CD14-positive monocyte (primary cell): Measurements from ENCODE around the gene DEPDC1B. TPM values are rescaled to one million over a fixed set of nuclear protein-coding genes. Genes with fewer than 3 reads are reported as not detected.

Experiments
- DNase-seq, 3 donors: peaks; one replicate each; pipeline ENCODE4 v3.0.0-alpha.2; 2011 to 2022
- H2AFZ ChIP-seq: 2 replicates; pipeline ENCODE4 v1.6.0; 2012; ENCODE audit warnings: mild to moderate bottlenecking, low read depth, low read length, inconsistent platforms; ENCODE audit not compliant: insufficient read depth, poor library complexity, severe bottlenecking
- H3K27ac ChIP-seq, 2 donors: 1 replicate in 1 of 2; 2 replicates in 1 of 2; pipeline ENCODE4 v1.5.1; 2012 to 2013; ENCODE audit warnings: low read length in 2 of 2, control low read depth in 1 of 2, inconsistent platforms in 1 of 2, low read depth in 1 of 2, mild to moderate bottlenecking in 1 of 2
- H3K27me3 ChIP-seq, 2 donors: one replicate each; pipeline versions ENCODE4 v1.6.0 to v1.6.1; 2011 to 2013; ENCODE audit warnings: low read length in 2 of 2; ENCODE audit not compliant: control insufficient read depth in 2 of 2, insufficient read depth in 2 of 2
- H3K36me3 ChIP-seq, 2 donors: replicated peaks in 1 of 2; 1 replicate in 1 of 2; 2 replicates in 1 of 2; pipeline versions ENCODE4 v1.5.1 to v1.6.1; 2012 to 2013; ENCODE audit warnings: low read length in 2 of 2, control low read depth in 1 of 2, inconsistent platforms in 1 of 2, mild to moderate bottlenecking in 1 of 2; ENCODE audit not compliant: insufficient read depth in 2 of 2, control insufficient read depth in 1 of 2
- H3K4me1 ChIP-seq, 2 donors: 1 replicate in 1 of 2; 2 replicates in 1 of 2; pipeline versions ENCODE4 v1.5.1 to v1.6.1; 2012 to 2013; ENCODE audit warnings: low read length in 2 of 2, control low read depth in 1 of 2, inconsistent platforms in 1 of 2, mild to moderate bottlenecking in 1 of 2, moderate library complexity in 1 of 2; ENCODE audit not compliant: insufficient read depth in 2 of 2, control insufficient read depth in 1 of 2
- H3K4me2 ChIP-seq: replicated peaks from 2 replicates; pipeline ENCODE3; 2012; ENCODE audit warnings: low read length, moderate library complexity, mild to moderate bottlenecking; ENCODE audit not compliant: poor library complexity, severe bottlenecking; ENCODE audit errors: extremely low read depth
- H3K4me3 ChIP-seq, 3 experiments: fragments of 200-600 bp in 1 of 3; sonication (generic) in 1 of 3; replicated peaks in 1 of 3; 1 replicate in 2 of 3; 2 replicates in 1 of 3; pipeline ENCODE4 v1.5.1; 2011 to 2013; ENCODE audit warnings: low read length in 3 of 3, mild to moderate bottlenecking in 3 of 3, control low read depth in 2 of 3, low read depth in 2 of 3, inconsistent platforms in 1 of 3, moderate library complexity in 1 of 3
- H3K79me2 ChIP-seq: 2 replicates; pipeline ENCODE4 v1.6.0; 2012; ENCODE audit warnings: mild to moderate bottlenecking, control low read depth, inconsistent platforms, low read length, moderate library complexity; ENCODE audit not compliant: insufficient read depth
- H3K9ac ChIP-seq: 2 replicates; pipeline ENCODE4 v1.6.0; 2017; ENCODE audit warnings: low read length, mild to moderate bottlenecking; ENCODE audit not compliant: insufficient read depth, poor library complexity, severe bottlenecking
- H3K9me3 ChIP-seq, 2 donors: replicated peaks in 1 of 2; 1 replicate in 1 of 2; 2 replicates in 1 of 2; pipeline versions ENCODE4 v1.5.1 to v1.6.1; 2012 to 2013; ENCODE audit warnings: low read length in 2 of 2, control low read depth in 1 of 2; ENCODE audit not compliant: control insufficient read depth in 1 of 2, insufficient read depth in 1 of 2
- H4K20me1 ChIP-seq: 2 replicates; pipeline ENCODE4 v1.6.0; 2012; ENCODE audit warnings: mild to moderate bottlenecking, low read length, control low read depth, moderate library complexity; ENCODE audit not compliant: insufficient read depth
- H3K27ac Mint-ChIP-seq, 7 donors: one replicate each; pipeline ENCODE4 v1.8.0; 2020; ENCODE audit warnings: mild to moderate bottlenecking in 7 of 7, mixed read lengths in 7 of 7, moderate library complexity in 6 of 7, inconsistent platforms in 2 of 7
- H3K27me3 Mint-ChIP-seq, 3 donors: one replicate each; pipeline ENCODE4 v1.8.0; 2021 to 2022; ENCODE audit warnings: low read depth in 3 of 3, mild to moderate bottlenecking in 3 of 3, mixed read lengths in 3 of 3, moderate library complexity in 3 of 3, inconsistent platforms in 1 of 3
- H3K36me3 Mint-ChIP-seq, 2 donors: one replicate each; pipeline ENCODE4 v1.8.0; 2020; ENCODE audit warnings: mixed read lengths in 2 of 2, inconsistent platforms in 1 of 2, mild to moderate bottlenecking in 1 of 2
- H3K4me1 Mint-ChIP-seq: one replicate; pipeline ENCODE4 v1.8.0; 2020; ENCODE audit warnings: mild to moderate bottlenecking, mixed read lengths
- H3K4me3 Mint-ChIP-seq, 2 donors: one replicate each; pipeline ENCODE4 v1.8.0; 2020; ENCODE audit warnings: mild to moderate bottlenecking in 2 of 2, mixed read lengths in 2 of 2, moderate library complexity in 1 of 2
- H3K9me3 Mint-ChIP-seq, 7 donors: one replicate each; pipeline ENCODE4 v1.8.0; 2020 to 2022; ENCODE audit warnings: mixed read lengths in 7 of 7, mild to moderate bottlenecking in 6 of 7, moderate library complexity in 6 of 7, inconsistent platforms in 2 of 7
- CTCF ChIP-seq: fragments of 200-600 bp; IDR thresholded peaks from one replicate; pipeline ENCODE4 v1.8.0; 2022; ENCODE audit warnings: antibody characterized with exemption, mild to moderate bottlenecking
- WGBS: methylation state at CpG from one replicate; pipeline ENCODE4 v1.1.5; 2013; ENCODE audit warnings: missing lambda C conversion rate; ENCODE audit not compliant: insufficient coverage; 5-methylcytosine and 5-hydroxymethylcytosine counted together
- intact Hi-C, 2 donors: fragments of 100-400 bp; cut with micrococcal nuclease; formaldehyde crosslinking; loops; one replicate each; pipeline versions ENCODE4 v1.15.0 to v1.15.1; 2023
- polyA plus RNA-seq, 3 donors: library from polyadenylated mRNA; depleted of rRNA in 1 of 3; unstranded in 2 of 3; stranded (reverse) in 1 of 3; fragments of 300-500 nt in 2 of 3; fragments of >200 nt in 1 of 3; fragmentation: Illumina TruSeq in 2 of 3; gene quantifications; 1 replicate in 2 of 3; 2 replicates in 1 of 3; pipeline ENCODE4 v1.2.3, GENCODE V29; 2012 to 2021

Gene DEPDC1B
- polyA plus RNA-seq, 3 donors: 0.11 to 0.56 (median 0.14) TPM

GRCh38 chr5:60550311-60550710, 149.7 kb downstream of the DEPDC1B start:
- Histone ChIP-seq H3K36me3 (no peaks in the 10 kb centered on the region), H3K9me3 (no peaks in the 10 kb centered on the region), H3K79me2 (no peaks in the 10 kb centered on the region), H2AFZ (no peak overlapping the region), H3K4me1 (no peaks in the 10 kb centered on the region), H4K20me1 (no peaks in the 10 kb centered on the region), H3K4me3 (no peak overlapping the region), H3K4me2 (no peak overlapping the region), H3K27me3 (peaks cover under 1% of the 10 kb centered on the region in 2 donors), H3K9ac (no peak overlapping the region), H3K27ac (no peak overlapping the region)
- Mint-ChIP-seq H3K4me3 (no peak overlapping the region), H3K9me3 (peaks cover 0 to 4% (median 0%) of the 10 kb centered on the region in 7 donors), H3K36me3 (no peaks in the 10 kb centered on the region), H3K27me3 (peaks cover 3 to 9% (median 3%) of the 10 kb centered on the region in 3 donors), H3K4me1 (peaks cover 5% of the 10 kb centered on the region), H3K27ac (no peak overlapping the region)
- no CpG with 5 or more reads among the region's 1 CpG for WGBS
- intact Hi-C loops: no loop called here
- TF ChIP-seq CTCF: no peak
- no peak for DNase-seq

GRCh38 chr5:60549841-60550240, 150.1 kb downstream of the DEPDC1B start:
- Histone ChIP-seq H2AFZ (no peak overlapping the region), H3K4me1 (no peaks in the 10 kb centered on the region), H3K4me3 (no peak overlapping the region), H3K36me3 (no peaks in the 10 kb centered on the region), H4K20me1 (no peaks in the 10 kb centered on the region), H3K27me3 (peaks cover 3% of the 10 kb centered on the region in 2 donors), H3K27ac (no peak overlapping the region), H3K79me2 (no peaks in the 10 kb centered on the region), H3K9ac (no peak overlapping the region), H3K4me2 (no peak overlapping the region), H3K9me3 (no peaks in the 10 kb centered on the region)
- Mint-ChIP-seq H3K9me3 (peaks cover 0 to 4% (median 0%) of the 10 kb centered on the region in 7 donors), H3K27me3 (peaks cover 3 to 11% (median 4%) of the 10 kb centered on the region in 3 donors), H3K27ac (no peak overlapping the region), H3K4me3 (no peak overlapping the region), H3K4me1 (peaks cover 5% of the 10 kb centered on the region), H3K36me3 (no peaks in the 10 kb centered on the region)
- no peak for DNase-seq
- TF ChIP-seq CTCF: no peak
- intact Hi-C loops: no loop called here
- WGBS: no CpG with 5 or more reads among the region's 3 CpGs

Other genes with a start within 250 kb of the DEPDC1B start
- gene ELOVL7, start 144.1 kb upstream of the DEPDC1B start, polyA plus RNA-seq: under 1 TPM; 0.21 to 0.36 (median 0.33) TPM
- 10 to 100 TPM in 2 of 3 donors, 1 to 10 TPM in 1; 5.5 to 16.8 (median 10.6) TPM for gene ERCC8, start 244.9 kb upstream of the DEPDC1B start, polyA plus RNA-seq
- 10 to 100 TPM in 2 of 3 donors, 1 to 10 TPM in 1; 5.9 to 29.5 (median 25.0) TPM for gene NDUFAF2, start 245.0 kb upstream of the DEPDC1B start, polyA plus RNA-seq